Measurements from ENCODE around the gene CHRDL2.

CHRDL2 gene

DNA sequence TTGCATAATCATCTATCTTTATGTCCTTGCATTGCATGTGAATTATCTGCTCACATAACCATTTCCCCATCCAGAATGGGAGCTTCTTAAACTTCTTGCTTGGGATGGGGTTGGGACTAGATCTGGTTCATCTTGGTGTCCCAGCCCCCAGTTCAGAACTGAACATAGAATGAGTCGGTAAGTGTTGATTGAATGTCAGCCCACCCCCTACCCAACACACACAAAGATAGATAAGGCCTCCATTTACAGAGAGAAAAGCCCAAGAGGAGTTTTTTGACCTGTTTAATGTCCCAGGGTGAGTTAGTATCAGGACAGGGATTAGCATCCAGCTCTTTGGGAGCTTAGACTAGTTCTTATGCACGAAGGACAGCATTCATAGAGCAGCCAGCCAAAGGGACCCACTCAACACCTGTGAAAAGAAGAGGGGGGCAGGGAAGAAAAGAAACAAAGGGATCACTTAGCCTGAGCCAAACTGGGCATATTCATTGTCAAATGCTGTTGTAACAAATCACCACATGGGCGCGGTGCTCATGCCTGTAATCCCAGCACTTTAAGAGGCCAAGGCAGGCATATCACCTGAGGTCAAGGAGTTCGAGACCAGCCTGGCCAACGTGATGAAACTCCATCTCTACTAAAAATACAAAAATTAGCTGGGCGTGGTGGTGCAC, 57.4 kb downstream of the CHRDL2 start:
- no peak for DNase-seq
- no peaks in the 10 kb centered on the region for H3K27me3 ChIP-seq
- H3K9me3 ChIP-seq, result no peaks in the 10 kb centered on the region; the same call in 1 of the 2 replicates
- TF ChIP-seq CTCF (IDR thresholded peaks at IDR 0.05; ENCODE audit: low read depth, low read length), result no peak
- H3K4me1 ChIP-seq, result peaks cover 3% of the 10 kb centered on the region; the same call in 1 of the 2 replicates
- no peak overlapping the region for H3K4me3 ChIP-seq (ENCODE audit: low read depth, low read length)
- H3K36me3 ChIP-seq, result no peaks in the 10 kb centered on the region

GRCh38 chr11:74672956-74673692, 58.1 kb downstream of the CHRDL2 start:
- Histone ChIP-seq H3K27me3 (no peaks in the 10 kb centered on the region), H3K36me3 (no peaks in the 10 kb centered on the region), H3K9me3 (no peaks in the 10 kb centered on the region; the same call in 1 of the 2 replicates), H3K4me1 (peaks cover 3% of the 10 kb centered on the region; the same call in 1 of the 2 replicates), H3K4me3 (ENCODE audit: low read depth, low read length) (no peak overlapping the region)
- no peak for TF ChIP-seq CTCF (IDR thresholded peaks at IDR 0.05; ENCODE audit: low read depth, low read length)
- DNase-seq, result peak; percentile 69

DNA sequence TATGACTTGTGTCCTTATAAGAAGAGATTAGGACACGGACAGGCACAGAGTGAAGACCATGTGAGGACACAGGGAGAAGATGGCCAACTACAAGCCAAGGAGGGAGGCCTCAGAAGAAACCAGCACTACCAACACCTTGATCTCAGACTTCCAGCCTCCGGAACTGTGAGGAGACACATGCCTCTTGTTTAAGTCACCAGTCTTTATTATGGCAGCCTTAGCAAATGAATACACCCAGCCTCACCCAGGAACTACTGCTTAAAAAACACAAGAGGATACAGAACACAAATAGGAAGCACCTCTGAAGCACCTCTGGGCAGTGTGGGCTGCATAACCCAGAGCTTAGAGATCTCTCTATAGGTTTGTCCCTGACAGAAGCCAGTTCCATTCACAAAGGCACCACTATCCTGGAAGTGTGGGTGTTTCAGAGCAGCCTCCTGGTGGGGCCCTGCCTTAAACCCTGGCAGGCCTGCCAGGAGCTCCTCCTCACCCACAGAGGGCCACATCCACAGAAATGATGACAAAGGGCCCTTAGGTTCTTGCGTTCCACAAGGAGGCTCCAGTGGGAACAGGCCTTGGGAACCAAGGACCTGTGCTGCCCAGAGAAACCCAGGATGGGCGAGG, 58.8 kb downstream of the CHRDL2 start:
- Histone ChIP-seq H3K4me3 (ENCODE audit: low read depth, low read length) (no peak overlapping the region), H3K9me3 (no peaks in the 10 kb centered on the region; the same call in 1 of the 2 replicates), H3K36me3 (no peaks in the 10 kb centered on the region), H3K4me1 (peaks cover 3% of the 10 kb centered on the region; the same call in 1 of the 2 replicates), H3K27me3 (no peaks in the 10 kb centered on the region)
- no peak for DNase-seq
- TF ChIP-seq CTCF (IDR thresholded peaks at IDR 0.05; ENCODE audit: low read depth, low read length), result no peak

DNA sequence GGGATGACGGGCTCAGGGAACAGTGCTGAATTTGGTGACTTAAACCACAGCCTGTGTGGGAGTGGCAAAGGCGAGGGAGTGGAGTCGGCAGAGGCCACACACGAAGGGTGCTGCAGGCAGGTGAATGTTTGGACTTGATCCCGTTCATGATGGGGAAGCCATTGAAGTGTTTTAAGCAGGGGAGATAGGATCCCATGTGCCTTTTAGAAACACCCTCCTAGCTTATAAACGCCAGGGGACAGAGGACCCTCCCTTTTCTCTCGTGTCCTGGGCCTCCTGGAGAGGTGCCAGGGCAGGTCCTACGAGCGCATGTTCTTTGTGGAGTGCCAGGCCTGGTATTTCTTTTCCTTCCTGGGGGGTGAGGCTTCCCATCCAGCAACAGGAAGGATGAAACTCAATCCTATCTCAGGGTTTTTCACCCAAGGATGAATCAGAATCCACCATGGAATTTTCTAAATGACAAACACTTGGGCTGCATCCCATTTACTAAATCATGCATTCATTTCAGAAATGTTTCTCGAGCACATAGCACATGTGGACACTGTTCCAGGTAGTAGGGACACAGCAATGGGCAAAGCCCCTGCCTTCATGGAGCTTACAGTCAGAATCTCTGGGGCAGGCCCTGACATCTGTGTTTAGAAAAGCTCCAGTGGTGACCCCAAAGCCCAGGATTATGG, 59.6 kb downstream of the CHRDL2 start:
- Histone ChIP-seq H3K4me3 (ENCODE audit: low read depth, low read length) (no peak overlapping the region), H3K4me1 (peaks cover 3% of the 10 kb centered on the region; the same call in 1 of the 2 replicates), H3K27me3 (no peaks in the 10 kb centered on the region), H3K36me3 (no peaks in the 10 kb centered on the region), H3K9me3 (no peaks in the 10 kb centered on the region; the same call in 1 of the 2 replicates)
- no peak for TF ChIP-seq CTCF (IDR thresholded peaks at IDR 0.05; ENCODE audit: low read depth, low read length)
- DNase-seq, result no peak

- H3K4me3 ChIP-seq (ENCODE audit: low read depth, low read length), result no peak overlapping the region
- DNase-seq, result no peak
- peaks cover 3% of the 10 kb centered on the region; the same call in 1 of the 2 replicates for H3K4me1 ChIP-seq
- H3K27me3 ChIP-seq, result no peaks in the 10 kb centered on the region
- H3K9me3 ChIP-seq, result no peaks in the 10 kb centered on the region; the same call in 1 of the 2 replicates
- TF ChIP-seq CTCF (IDR thresholded peaks at IDR 0.05; ENCODE audit: low read depth, low read length), result no peak
- H3K36me3 ChIP-seq, result no peaks in the 10 kb centered on the region
Measured at GRCh38 chr11:74670171-74670570, 61.1 kb downstream of the CHRDL2 start.

Data from BE2C (cell line).